ENCODE measurements around the gene ALX4.

Gene ALX4

GRCh38 chr11:44347538-44347937, 37.6 kb upstream of the ALX4 start:
- Histone ChIP-seq H3K4me1 (ENCODE audit: control insufficient read depth in 1 of 2, insufficient read depth in 1 of 2, low read depth in 1 of 2, low read length in 1 of 2) (no peaks in the 10 kb centered on the region), H3K27ac (no peak overlapping the region), H3K27me3 (peaks cover 29% of the 10 kb centered on the region), H3K36me3 (no peaks in the 10 kb centered on the region), H3K9me3 (no peaks in the 10 kb centered on the region), H3K4me3 (ENCODE audit: low read depth in 1 of 2, low read length in 1 of 2) (no peak overlapping the region)
- no peak for TF ChIP-seq CTCF (IDR thresholded peaks at IDR 0.05)

GRCh38 chr11:44346983-44347382, 37.0 kb upstream of the ALX4 start:
- no peak for TF ChIP-seq CTCF (IDR thresholded peaks at IDR 0.05)
- H3K36me3 ChIP-seq = no peaks in the 10 kb centered on the region
- peaks cover 27% of the 10 kb centered on the region for H3K27me3 ChIP-seq
- no peaks in the 10 kb centered on the region for H3K4me1 ChIP-seq (ENCODE audit: control insufficient read depth in 1 of 2, insufficient read depth in 1 of 2, low read depth in 1 of 2, low read length in 1 of 2)
- H3K9me3 ChIP-seq = no peaks in the 10 kb centered on the region
- H3K27ac ChIP-seq = no peak overlapping the region
- no peak overlapping the region for H3K4me3 ChIP-seq (ENCODE audit: low read depth in 1 of 2, low read length in 1 of 2)

- no peaks in the 10 kb centered on the region for H3K4me1 ChIP-seq (ENCODE audit: control insufficient read depth in 1 of 2, insufficient read depth in 1 of 2, low read depth in 1 of 2, low read length in 1 of 2)
Observed at GRCh38 chr11:44345781-44346180, 35.8 kb upstream of the ALX4 start.

GRCh38 chr11:44344921-44345320, 35.0 kb upstream of the ALX4 start:
- Histone ChIP-seq H3K36me3 (no peaks in the 10 kb centered on the region), H3K27me3 (peaks cover 34% of the 10 kb centered on the region), H3K4me3 (ENCODE audit: low read depth in 1 of 2, low read length in 1 of 2) (no peak overlapping the region), H3K27ac (no peak overlapping the region), H3K9me3 (no peaks in the 10 kb centered on the region), H3K4me1 (ENCODE audit: control insufficient read depth in 1 of 2, insufficient read depth in 1 of 2, low read depth in 1 of 2, low read length in 1 of 2) (no peaks in the 10 kb centered on the region)
- TF ChIP-seq CTCF (IDR thresholded peaks at IDR 0.05) = no peak

More at GRCh38 chr11:44345781-44346180, 35.8 kb upstream of the ALX4 start:
- H3K36me3 ChIP-seq = no peaks in the 10 kb centered on the region
- H3K4me3 ChIP-seq (ENCODE audit: low read depth in 1 of 2, low read length in 1 of 2) = no peak overlapping the region
- no peaks in the 10 kb centered on the region for H3K9me3 ChIP-seq
- H3K27me3 ChIP-seq = peaks cover 27% of the 10 kb centered on the region
- no peak overlapping the region for H3K27ac ChIP-seq
- TF ChIP-seq CTCF (IDR thresholded peaks at IDR 0.05) = no peak

GRCh38 chr11:44344423-44344820, 34.5 kb upstream of the ALX4 start:
- H3K4me3 ChIP-seq (ENCODE audit: low read depth in 1 of 2, low read length in 1 of 2) = no peak overlapping the region
- TF ChIP-seq CTCF (IDR thresholded peaks at IDR 0.05) = no peak
- no peaks in the 10 kb centered on the region for H3K36me3 ChIP-seq
- no peaks in the 10 kb centered on the region for H3K4me1 ChIP-seq (ENCODE audit: control insufficient read depth in 1 of 2, insufficient read depth in 1 of 2, low read depth in 1 of 2, low read length in 1 of 2)
- H3K27me3 ChIP-seq = peaks cover 39% of the 10 kb centered on the region
- H3K27ac ChIP-seq = no peak overlapping the region
- H3K9me3 ChIP-seq = no peaks in the 10 kb centered on the region
